ENCODE measurements around the gene RERE. TPM values are rescaled to one million over a fixed set of nuclear protein-coding genes. Genes with fewer than 3 reads are reported as not detected.

Gene RERE
- total RNA-seq, 1 experiment from 2014 or later = 20.0 TPM

GRCh38 chr1:8423692-8424538, 393.5 kb downstream of the RERE start:
- in situ Hi-C loops (cut with HindIII; ENCODE audit: low pct_unique_long_range_greater_than_20kb, low sequenced_read_pairs) = no loop called here
- peak; percentile 53 for DNase-seq (ENCODE audit: low read depth, low spot score)

- DNase-seq (ENCODE audit: low read depth, low spot score) = no peak
- in situ Hi-C loops (cut with HindIII; ENCODE audit: low pct_unique_long_range_greater_than_20kb, low sequenced_read_pairs) = no loop called here
Measured at GRCh38 chr1:8423269-8423691, 394.2 kb downstream of the RERE start.

- in situ Hi-C loops (cut with HindIII; ENCODE audit: low pct_unique_long_range_greater_than_20kb, low sequenced_read_pairs) = no loop called here
- DNase-seq (ENCODE audit: low read depth, low spot score) = peak; percentile 23
Measured at GRCh38 chr1:8422510-8423268, 394.8 kb downstream of the RERE start.

GRCh38 chr1:8421721-8422120, 395.7 kb downstream of the RERE start:
- DNase-seq (ENCODE audit: low read depth, low spot score) = no peak
- in situ Hi-C loops (cut with HindIII; ENCODE audit: low pct_unique_long_range_greater_than_20kb, low sequenced_read_pairs) = no loop called here

- no peak for DNase-seq (ENCODE audit: low read depth, low spot score)
- in situ Hi-C loops (cut with HindIII; ENCODE audit: low pct_unique_long_range_greater_than_20kb, low sequenced_read_pairs) = no loop called here
Measured at GRCh38 chr1:8420318-8420717, 397.1 kb downstream of the RERE start.

GRCh38 chr1:8419861-8420260, 397.6 kb downstream of the RERE start:
- in situ Hi-C loops (cut with HindIII; ENCODE audit: low pct_unique_long_range_greater_than_20kb, low sequenced_read_pairs) = no loop called here
- DNase-seq (ENCODE audit: low read depth, low spot score) = no peak

- DNase-seq (ENCODE audit: low read depth, low spot score) = no peak
- in situ Hi-C loops (cut with HindIII; ENCODE audit: low pct_unique_long_range_greater_than_20kb, low sequenced_read_pairs) = no loop called here
Measured at GRCh38 chr1:8419172-8419571, 398.3 kb downstream of the RERE start.

- in situ Hi-C loops (cut with HindIII; ENCODE audit: low pct_unique_long_range_greater_than_20kb, low sequenced_read_pairs) = no loop called here
- no peak for DNase-seq (ENCODE audit: low read depth, low spot score)
Measured at GRCh38 chr1:8418301-8418700, 399.1 kb downstream of the RERE start.

GRCh38 chr1:8417625-8418024, 399.8 kb downstream of the RERE start:
- no peak for DNase-seq (ENCODE audit: low read depth, low spot score)
- in situ Hi-C loops (cut with HindIII; ENCODE audit: low pct_unique_long_range_greater_than_20kb, low sequenced_read_pairs) = no loop called here

GRCh38 chr1:8416881-8417280, 400.6 kb downstream of the RERE start:
- no peak for DNase-seq (ENCODE audit: low read depth, low spot score)
- in situ Hi-C loops (cut with HindIII; ENCODE audit: low pct_unique_long_range_greater_than_20kb, low sequenced_read_pairs) = no loop called here

- in situ Hi-C loops (cut with HindIII; ENCODE audit: low pct_unique_long_range_greater_than_20kb, low sequenced_read_pairs) = no loop called here
- DNase-seq (ENCODE audit: low read depth, low spot score) = no peak
Measured at GRCh38 chr1:8415526-8416278, 401.7 kb downstream of the RERE start.

GRCh38 chr1:8412183-8412831, 405.1 kb downstream of the RERE start:
- in situ Hi-C loops (cut with HindIII; ENCODE audit: low pct_unique_long_range_greater_than_20kb, low sequenced_read_pairs) = no loop called here
- peak; percentile 43 for DNase-seq (ENCODE audit: low read depth, low spot score)

GRCh38 chr1:8411803-8412182, 405.6 kb downstream of the RERE start:
- in situ Hi-C loops (cut with HindIII; ENCODE audit: low pct_unique_long_range_greater_than_20kb, low sequenced_read_pairs) = no loop called here
- DNase-seq (ENCODE audit: low read depth, low spot score) = no peak

- in situ Hi-C loops (cut with HindIII; ENCODE audit: low pct_unique_long_range_greater_than_20kb, low sequenced_read_pairs) = no loop called here
- DNase-seq (ENCODE audit: low read depth, low spot score) = no peak
Measured at GRCh38 chr1:8410791-8411190, 406.6 kb downstream of the RERE start.

GRCh38 chr1:8409606-8410005, 407.8 kb downstream of the RERE start:
- no peak for DNase-seq (ENCODE audit: low read depth, low spot score)
- in situ Hi-C loops (cut with HindIII; ENCODE audit: low pct_unique_long_range_greater_than_20kb, low sequenced_read_pairs) = no loop called here

GRCh38 chr1:8409106-8409505, 408.3 kb downstream of the RERE start:
- peak; percentile 53 for DNase-seq (ENCODE audit: low read depth, low spot score)
- in situ Hi-C loops (cut with HindIII; ENCODE audit: low pct_unique_long_range_greater_than_20kb, low sequenced_read_pairs) = no loop called here

- DNase-seq (ENCODE audit: low read depth, low spot score) = no peak
- in situ Hi-C loops (cut with HindIII; ENCODE audit: low pct_unique_long_range_greater_than_20kb, low sequenced_read_pairs) = no loop called here
Measured at GRCh38 chr1:8408151-8408839, 409.1 kb downstream of the RERE start.
